DND-41 (cell line): ENCODE data around the gene GRIA4.

ENCODE experiments used
- ATAC-seq: fragments of 200-7000 bp; cut with Tn5 transposase; 3 replicates; pipeline ENCODE4 v1.9.1; 2021; ENCODE audit warnings: low read depth; ENCODE audit not compliant: insufficient read depth
- DNase-seq: peaks from one replicate; pipeline ENCODE4 v3.0.0-alpha.2; 2020
- H2AFZ ChIP-seq: 2 replicates; pipeline ENCODE4 v1.6.0; 2012; ENCODE audit warnings: low read depth, low read length
- H3K27ac ChIP-seq: 2 replicates; pipeline ENCODE4 v1.5.1; 2012; ENCODE audit warnings: low read length, inconsistent platforms
- H3K27me3 ChIP-seq: fragments of 200-600 bp; sonication (generic); 2 replicates; pipeline ENCODE4 v1.6.0; 2012; ENCODE audit warnings: low read length, mild to moderate bottlenecking, inconsistent platforms; ENCODE audit not compliant: insufficient read depth, poor library complexity
- H3K36me3 ChIP-seq: 2 replicates; pipeline ENCODE4 v1.5.1; 2012; ENCODE audit warnings: low read length, inconsistent platforms; ENCODE audit not compliant: insufficient read depth
- H3K4me1 ChIP-seq: 2 replicates; pipeline ENCODE4 v1.5.1; 2012; ENCODE audit warnings: mild to moderate bottlenecking, low read length; ENCODE audit not compliant: insufficient read depth
- H3K4me2 ChIP-seq: 2 replicates; pipeline ENCODE4 v1.6.0; 2012; ENCODE audit warnings: mild to moderate bottlenecking, moderate library complexity, low read length, inconsistent platforms; ENCODE audit not compliant: insufficient read depth
- H3K4me3 ChIP-seq, 2 experiments: fragments of 200-600 bp in 1 of 2; shearing (Covaris generic) in 1 of 2; 2 replicates each; pipeline ENCODE4 v1.5.1; 2012 to 2016; ENCODE audit warnings: inconsistent platforms in 2 of 2, low read length in 2 of 2, mild to moderate bottlenecking in 2 of 2, low read depth in 1 of 2, moderate library complexity in 1 of 2
- H3K79me2 ChIP-seq: 2 replicates; pipeline ENCODE4 v1.6.0; 2012; ENCODE audit warnings: low read length, inconsistent platforms; ENCODE audit not compliant: insufficient read depth
- H3K9ac ChIP-seq: 2 replicates; pipeline ENCODE4 v1.6.0; 2012; ENCODE audit warnings: low read depth, mild to moderate bottlenecking, inconsistent platforms, low read length, moderate library complexity
- H3K9me3 ChIP-seq: 2 replicates; pipeline ENCODE4 v1.5.1; 2012; ENCODE audit warnings: low read length, moderate library complexity, mild to moderate bottlenecking, inconsistent platforms; ENCODE audit not compliant: insufficient read depth, severe bottlenecking
- H4K20me1 ChIP-seq: 2 replicates; pipeline ENCODE4 v1.6.0; 2012; ENCODE audit warnings: low read length; ENCODE audit not compliant: insufficient read depth
- EZH2 ChIP-seq: IDR thresholded peaks from 3 replicates; pipeline ENCODE4 v1.6.1; 2012; ENCODE audit warnings: borderline replicate concordance, low read depth, mild to moderate bottlenecking, moderate library complexity, low read length, inconsistent platforms; ENCODE audit not compliant: severe bottlenecking
- TF ChIP-seq, protein P1 (sequence below): IDR thresholded peaks from 2 replicates; pipeline ENCODE4 v1.5.1; 2012; ENCODE audit warnings: borderline replicate concordance, low read length, moderate library complexity, mild to moderate bottlenecking; ENCODE audit not compliant: poor library complexity, severe bottlenecking; ENCODE audit errors: extremely low read depth

GRIA4 gene

GRCh38 chr11:105968021-105968697, 358.3 kb downstream of the GRIA4 start:
- H3K36me3 ChIP-seq: no peaks in the 10 kb centered on the region
- no peaks in the 10 kb centered on the region for H3K79me2 ChIP-seq
- H3K4me1 ChIP-seq: no peaks in the 10 kb centered on the region
- no peak overlapping the region for H3K4me2 ChIP-seq
- H3K27ac ChIP-seq: no peak overlapping the region
- H3K27me3 ChIP-seq: no peaks in the 10 kb centered on the region
- no peaks in the 10 kb centered on the region for H4K20me1 ChIP-seq
- DNase-seq: no peak
- H3K9me3 ChIP-seq: no peaks in the 10 kb centered on the region
- no peak overlapping the region for H3K9ac ChIP-seq
- TF ChIP-seq, protein P1, sequence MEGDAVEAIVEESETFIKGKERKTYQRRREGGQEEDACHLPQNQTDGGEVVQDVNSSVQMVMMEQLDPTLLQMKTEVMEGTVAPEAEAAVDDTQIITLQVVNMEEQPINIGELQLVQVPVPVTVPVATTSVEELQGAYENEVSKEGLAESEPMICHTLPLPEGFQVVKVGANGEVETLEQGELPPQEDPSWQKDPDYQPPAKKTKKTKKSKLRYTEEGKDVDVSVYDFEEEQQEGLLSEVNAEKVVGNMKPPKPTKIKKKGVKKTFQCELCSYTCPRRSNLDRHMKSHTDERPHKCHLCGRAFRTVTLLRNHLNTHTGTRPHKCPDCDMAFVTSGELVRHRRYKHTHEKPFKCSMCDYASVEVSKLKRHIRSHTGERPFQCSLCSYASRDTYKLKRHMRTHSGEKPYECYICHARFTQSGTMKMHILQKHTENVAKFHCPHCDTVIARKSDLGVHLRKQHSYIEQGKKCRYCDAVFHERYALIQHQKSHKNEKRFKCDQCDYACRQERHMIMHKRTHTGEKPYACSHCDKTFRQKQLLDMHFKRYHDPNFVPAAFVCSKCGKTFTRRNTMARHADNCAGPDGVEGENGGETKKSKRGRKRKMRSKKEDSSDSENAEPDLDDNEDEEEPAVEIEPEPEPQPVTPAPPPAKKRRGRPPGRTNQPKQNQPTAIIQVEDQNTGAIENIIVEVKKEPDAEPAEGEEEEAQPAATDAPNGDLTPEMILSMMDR: no peak
- no peak for TF ChIP-seq EZH2
- no peak for ATAC-seq
- H2AFZ ChIP-seq: no peak overlapping the region
- H3K4me3 ChIP-seq: no peak overlapping the region

GRCh38 chr11:105969756-105970155, 359.9 kb downstream of the GRIA4 start:
- Histone ChIP-seq H3K79me2 (no peaks in the 10 kb centered on the region), H3K36me3 (no peaks in the 10 kb centered on the region), H3K9ac (no peak overlapping the region), H3K4me3 (no peak overlapping the region), H3K27ac (no peak overlapping the region), H3K9me3 (no peaks in the 10 kb centered on the region), H3K27me3 (no peaks in the 10 kb centered on the region), H3K4me2 (no peak overlapping the region), H3K4me1 (no peaks in the 10 kb centered on the region), H4K20me1 (no peaks in the 10 kb centered on the region), H2AFZ (no peak overlapping the region)
- TF ChIP-seq, protein P1: no peak
- TF ChIP-seq EZH2: no peak
- no peak for DNase-seq
- ATAC-seq: no peak

- H3K27me3 ChIP-seq: no peaks in the 10 kb centered on the region
Measured at GRCh38 chr11:105975128-105975527, 365.3 kb downstream of the GRIA4 start.

More at GRCh38 chr11:105975128-105975527, 365.3 kb downstream of the GRIA4 start:
- no peak overlapping the region for H3K4me3 ChIP-seq
- TF ChIP-seq, protein P1: no peak
- TF ChIP-seq EZH2: no peak
- ATAC-seq (no peak), DNase-seq (no peak)
- no peak overlapping the region for H3K27ac ChIP-seq
- H3K4me2 ChIP-seq: no peak overlapping the region
- no peaks in the 10 kb centered on the region for H3K36me3 ChIP-seq
- H4K20me1 ChIP-seq: no peaks in the 10 kb centered on the region
- no peak overlapping the region for H3K9ac ChIP-seq
- no peaks in the 10 kb centered on the region for H3K9me3 ChIP-seq
- no peaks in the 10 kb centered on the region for H3K4me1 ChIP-seq
- no peak overlapping the region for H2AFZ ChIP-seq
- H3K79me2 ChIP-seq: no peaks in the 10 kb centered on the region
